Right forelimb (tissue), 1 donor: Measurements from ENCODE around the gene EEF1A1.
"Not testable (repeated sequence)": the region's sequence is repeated elsewhere in the genome, so short reads cannot be mapped to it uniquely, and the experiment has no call there.

Experiments
- DNase-seq: peaks from one replicate; pipeline ENCODE4 v3.0.0-alpha.2; 2018

Gene EEF1A1

GRCh38 chr6:73520688-73521350, at the start of gene EEF1A1:
TSS of gene EEF1A1 (minus strand) at chr6:73521032. CDS start at chr6:73520026, 1,006 bp downstream.
- DNase-seq, result peak; percentile 100

GRCh38 chr6:73569121-73569520, 48.3 kb upstream of the EEF1A1 start:
- no peak for DNase-seq

GRCh38 chr6:73566954-73567591, 46.2 kb upstream of the EEF1A1 start:
- no peak for DNase-seq

- not testable (repeated sequence) for DNase-seq
These were observed 45.6 kb upstream of the EEF1A1 start for GRCh38 chr6:73566486-73566871.

GRCh38 chr6:73565767-73566485, 45.1 kb upstream of the EEF1A1 start:
- DNase-seq, result no peak

GRCh38 chr6:73564578-73565345, 43.9 kb upstream of the EEF1A1 start:
- no peak for DNase-seq

GRCh38 chr6:73562558-73562957, 41.7 kb upstream of the EEF1A1 start:
- DNase-seq, result no peak

GRCh38 chr6:73560853-73561407, 40.1 kb upstream of the EEF1A1 start:
- no peak for DNase-seq

- no peak for DNase-seq
These were observed 39.4 kb upstream of the EEF1A1 start for GRCh38 chr6:73560182-73560732.

GRCh38 chr6:73559399-73559794, 38.6 kb upstream of the EEF1A1 start:
- not testable (repeated sequence) for DNase-seq

- DNase-seq, result no peak
These were observed 38.0 kb upstream of the EEF1A1 start for GRCh38 chr6:73558624-73559398.

- DNase-seq, result no peak
These were observed 36.0 kb upstream of the EEF1A1 start for GRCh38 chr6:73556836-73557235.

GRCh38 chr6:73555380-73555949, 34.6 kb upstream of the EEF1A1 start:
- DNase-seq, result not testable (repeated sequence)

GRCh38 chr6:73551115-73551514, 30.3 kb upstream of the EEF1A1 start:
- not testable (repeated sequence) for DNase-seq

- DNase-seq, result no peak
These were observed 27.9 kb upstream of the EEF1A1 start for GRCh38 chr6:73548458-73549446.

- no peak for DNase-seq
These were observed 26.2 kb upstream of the EEF1A1 start for GRCh38 chr6:73547036-73547435.

- no peak for DNase-seq
These were observed 22.1 kb upstream of the EEF1A1 start for GRCh38 chr6:73542891-73543290.

- not testable (repeated sequence) for DNase-seq
These were observed 21.6 kb upstream of the EEF1A1 start for GRCh38 chr6:73542481-73542880.

- DNase-seq, result no peak
These were observed 17.4 kb upstream of the EEF1A1 start for GRCh38 chr6:73538116-73538779.
